H1 (cell line): ENCODE measurements around the gene KIZ. TPM values are rescaled to one million over a fixed set of nuclear protein-coding genes. Genes with fewer than 3 reads are reported as not detected.

Source experiments
- ASH2L ChIP-seq: fragments of 200-600, 300-600 bp; sonication (generic); IDR thresholded peaks from one replicate; pipeline ENCODE4 v1.7.1; 2017; ENCODE audit warnings: low read length
- CBX8 ChIP-seq: fragments of 300-800, 300-1000 bp; sonication (generic); IDR thresholded peaks from 2 replicates; pipeline ENCODE4 v1.7.1; 2016; ENCODE audit warnings: low read depth, low read length, borderline replicate concordance
- RXRA ChIP-seq: IDR thresholded peaks from 2 replicates; pipeline ENCODE4 v1.6.1; 2011; ENCODE audit warnings: low read depth, mild to moderate bottlenecking, low read length, moderate library complexity; ENCODE audit not compliant: insufficient read depth
- polyA plus RNA-seq, 7 experiments: library from polyadenylated mRNA; depleted of rRNA in 3 of 7; stranded (reverse) in 5 of 7; unstranded in 2 of 7; fragments of >200 nt in 5 of 7; fragments of 200-250 nt in 2 of 7; gene quantifications; 1 replicate in 5 of 7; 2 replicates in 1 of 7; 4 replicates in 1 of 7; pipeline versions ENCODE4 v1.2.1 to v1.2.3, GENCODE V29; 2011 to 2013; ENCODE audit warnings: missing spikeins in 2 of 7, mixed read lengths in 2 of 7
- total RNA-seq: library from RNA; stranded (reverse); fragmentation: NEBNext Ultra II Directional; extraction: Animal tissue kit (Norgen Biotek cat#: 25700); gene quantifications from 2 replicates; pipeline ENCODE4 v1.2.1, GENCODE V29; 2021
- TF ChIP-seq, protein P1 (sequence below): IDR thresholded peaks from 2 replicates; pipeline ENCODE4 v1.6.1; 2012; ENCODE audit warnings: inconsistent platforms

KIZ gene
- total and polyA plus RNA-seq, 2 of the 8 experiments (the other 6 are each of a cell fraction or from before 2014, with no cell fraction given), result 13.0 to 51.7 TPM

DNA sequence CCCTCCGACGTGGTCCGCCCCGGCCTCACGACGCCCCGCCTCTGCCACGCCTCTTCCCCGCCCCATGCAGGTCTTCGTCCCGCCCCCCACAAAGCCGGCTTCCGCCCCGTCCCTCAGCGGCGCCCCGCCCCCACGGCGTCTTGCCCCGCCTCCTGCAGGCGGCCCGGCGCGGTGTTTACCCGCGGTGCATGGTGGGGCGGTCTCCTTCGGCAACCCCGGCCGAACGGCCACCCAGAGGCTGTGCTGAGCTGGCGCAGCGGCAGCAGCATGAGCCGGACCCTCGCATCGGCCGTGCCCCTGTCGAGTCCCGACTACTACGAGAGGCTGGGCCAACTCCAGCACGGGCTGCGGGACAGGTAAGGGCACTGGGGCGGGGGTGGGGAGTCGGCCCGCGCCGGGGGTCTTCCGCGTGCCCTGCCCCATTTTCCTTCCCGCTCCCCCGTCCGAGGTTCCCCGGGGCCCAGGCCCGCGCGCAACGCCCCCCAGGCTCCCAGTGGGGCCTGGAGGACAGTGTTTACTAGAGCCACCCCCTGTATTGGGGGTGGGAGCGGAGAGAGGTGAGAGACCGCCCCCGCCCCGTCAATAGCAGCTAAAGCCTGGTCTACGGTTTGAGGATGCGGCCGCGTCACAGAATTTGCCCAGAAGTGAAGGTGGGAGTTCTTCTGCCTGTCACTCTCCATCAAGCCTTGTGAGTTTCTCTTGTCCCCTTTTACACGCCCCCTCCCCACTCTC, at the start of gene KIZ (continued):
- TF ChIP-seq, protein P1, sequence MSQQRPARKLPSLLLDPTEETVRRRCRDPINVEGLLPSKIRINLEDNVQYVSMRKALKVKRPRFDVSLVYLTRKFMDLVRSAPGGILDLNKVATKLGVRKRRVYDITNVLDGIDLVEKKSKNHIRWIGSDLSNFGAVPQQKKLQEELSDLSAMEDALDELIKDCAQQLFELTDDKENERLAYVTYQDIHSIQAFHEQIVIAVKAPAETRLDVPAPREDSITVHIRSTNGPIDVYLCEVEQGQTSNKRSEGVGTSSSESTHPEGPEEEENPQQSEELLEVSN, result no peak
- TF ChIP-seq CBX8, result no peak
- TF ChIP-seq ASH2L, result peak; percentile 95
- no peak for TF ChIP-seq RXRA
- TF ChIP-seq, all 59 proteins: peak for 17
